DLD1 (cell line): Measurements from ENCODE around the gene ELL2.

Experiments
- in situ Hi-C: cut with HindIII; loops from 2 replicates; pipeline ENCODE4 v1.10.0; 2017; ENCODE audit warnings: low sequenced_read_pairs

Gene ELL2

DNA sequence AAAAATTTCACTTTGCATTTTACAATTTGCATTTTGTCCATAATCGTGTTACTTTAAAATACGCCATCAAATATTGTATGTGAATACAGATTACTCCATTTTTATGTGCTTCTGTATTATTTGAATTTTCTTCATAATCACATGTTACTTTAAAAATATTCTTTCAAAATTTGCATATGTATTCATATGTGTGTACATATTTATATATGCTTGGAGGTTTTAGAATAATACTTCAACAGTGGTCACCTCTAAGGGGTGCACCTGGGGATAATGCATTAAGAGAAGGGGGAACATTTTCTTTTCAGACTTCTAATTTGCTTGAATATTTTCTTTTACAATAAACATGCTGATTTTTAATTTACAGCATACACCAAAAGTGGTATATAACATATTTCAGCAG lies 21.9 kb upstream of the ELL2 start:
- in situ Hi-C loops = no loop called here

DNA sequence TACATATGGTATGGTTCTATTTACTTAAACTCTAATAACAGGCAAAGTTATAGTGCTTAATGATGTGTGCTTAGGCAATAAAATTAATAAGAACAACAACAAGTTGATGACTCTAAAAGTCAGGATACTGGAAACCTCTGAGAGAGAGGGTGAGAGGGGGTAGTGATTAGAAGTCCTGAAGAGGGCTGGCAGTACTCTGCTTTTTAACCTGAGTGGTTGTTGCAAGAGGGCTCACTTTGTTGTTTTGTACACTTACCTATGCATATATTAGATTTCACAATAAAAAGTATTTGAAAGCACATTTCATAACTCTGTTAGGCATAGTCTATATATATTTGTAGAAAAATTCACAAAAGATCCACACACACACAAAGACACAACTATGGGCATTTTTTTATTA lies 21.4 kb upstream of the ELL2 start:
- in situ Hi-C loops = no loop called here

DNA sequence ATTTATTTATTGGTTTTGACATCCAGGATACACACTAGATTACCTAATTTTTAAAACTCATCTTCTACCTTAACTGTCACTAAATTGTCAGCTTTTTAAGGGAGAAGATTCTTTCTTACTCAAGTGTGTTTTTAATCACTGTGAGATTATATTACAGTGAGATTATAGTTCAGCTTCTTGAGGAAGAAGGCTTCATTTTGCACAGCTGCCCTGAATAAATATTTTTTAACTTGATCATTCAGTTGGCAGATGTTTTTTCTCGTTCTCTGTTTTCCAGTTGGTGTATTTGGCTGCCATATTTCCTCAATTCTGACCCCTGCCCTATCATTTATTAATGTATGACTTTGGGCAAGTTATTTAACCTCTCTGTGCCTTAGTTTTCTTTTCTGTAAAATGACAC lies 15.0 kb upstream of the ELL2 start:
- in situ Hi-C loops = no loop called here

DNA sequence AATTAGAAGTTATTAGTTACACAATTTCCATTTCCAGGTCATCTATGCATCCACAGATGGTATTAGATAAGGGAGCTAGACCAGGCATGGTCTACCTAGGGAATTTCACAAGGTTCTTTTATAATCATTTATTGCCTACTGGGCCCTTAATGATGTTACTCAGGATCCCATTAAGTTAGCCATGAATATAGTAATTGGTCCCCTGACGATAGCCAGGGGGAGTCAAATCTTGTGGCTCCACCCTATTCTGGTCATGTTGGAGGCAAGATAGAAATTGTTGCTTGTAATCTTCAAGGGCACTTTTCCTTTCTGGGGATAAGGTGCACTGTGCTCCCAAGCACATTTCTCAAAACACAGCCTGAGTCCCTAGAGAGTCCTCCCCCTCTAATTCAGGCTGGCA lies 14.1 kb upstream of the ELL2 start:
- in situ Hi-C loops = no loop called here

DNA sequence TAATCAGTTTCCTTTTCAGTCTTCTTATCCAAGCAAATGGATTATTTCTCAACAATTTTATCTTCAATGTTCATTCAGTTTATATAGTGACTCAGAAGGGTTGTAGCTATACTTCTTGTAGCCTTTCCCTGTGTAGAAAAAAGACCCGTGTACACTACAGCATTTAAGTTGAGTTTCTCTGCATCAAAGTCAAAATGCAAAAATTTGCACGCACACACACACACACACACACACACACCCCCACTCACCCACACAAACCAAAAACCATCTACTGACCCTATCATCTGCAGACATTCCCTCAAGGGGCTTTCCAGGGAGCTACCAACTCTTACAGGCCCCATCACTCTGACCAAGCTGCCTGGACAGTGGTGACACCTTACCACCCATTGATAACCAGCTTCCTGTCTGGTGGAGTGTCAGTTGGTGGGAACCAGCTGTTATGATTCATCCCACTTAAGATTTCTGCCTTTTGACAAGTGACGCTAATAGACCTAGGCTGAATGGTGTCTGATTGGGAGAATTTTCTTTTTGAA lies 12.2 kb upstream of the ELL2 start:
- in situ Hi-C loops = loop anchor here (25.0 kb wide), 1 partner anchor 363 kb away; no protein-coding TSS in a partner anchor

DNA sequence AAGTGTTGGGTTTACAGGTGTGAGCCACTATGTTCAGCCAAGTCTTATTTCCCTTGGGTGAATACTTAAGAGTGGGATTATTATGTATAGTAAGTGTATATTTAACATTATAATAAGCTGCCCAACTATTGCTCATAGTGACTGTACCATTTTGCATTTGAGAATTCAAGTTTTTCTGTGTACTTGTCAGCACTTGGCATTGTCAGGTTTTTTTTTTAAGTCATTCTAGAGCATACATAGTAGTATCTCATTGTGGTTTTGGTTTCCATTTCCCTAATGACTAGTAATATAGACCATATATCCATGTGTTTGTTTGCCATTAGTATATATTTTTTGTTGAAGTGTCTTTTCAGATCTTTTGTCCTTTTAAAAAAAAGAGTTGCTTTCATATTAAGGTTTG lies 10.5 kb upstream of the ELL2 start:
- in situ Hi-C loops = loop anchor here (25.0 kb wide), 1 partner anchor 365 kb away; no protein-coding TSS in a partner anchor

DNA sequence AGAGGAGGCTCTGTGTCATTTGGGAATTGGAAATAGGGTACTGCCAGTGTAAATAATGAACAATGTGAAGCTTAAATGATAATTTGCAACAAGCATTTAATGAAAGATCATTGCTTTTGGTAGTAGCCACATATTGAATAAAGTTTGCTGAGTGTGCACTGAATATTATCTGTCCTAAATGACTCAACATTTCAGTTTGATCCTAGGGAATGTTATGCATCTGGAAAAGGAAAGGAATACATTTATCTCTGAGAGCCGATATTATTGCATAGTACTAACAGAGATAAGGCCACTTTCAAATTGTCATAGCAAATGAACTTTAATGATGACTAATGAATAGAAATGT lies 8.7 kb upstream of the ELL2 start:
- in situ Hi-C loops = loop anchor here (25.0 kb wide), 1 partner anchor 367 kb away; no protein-coding TSS in a partner anchor

DNA sequence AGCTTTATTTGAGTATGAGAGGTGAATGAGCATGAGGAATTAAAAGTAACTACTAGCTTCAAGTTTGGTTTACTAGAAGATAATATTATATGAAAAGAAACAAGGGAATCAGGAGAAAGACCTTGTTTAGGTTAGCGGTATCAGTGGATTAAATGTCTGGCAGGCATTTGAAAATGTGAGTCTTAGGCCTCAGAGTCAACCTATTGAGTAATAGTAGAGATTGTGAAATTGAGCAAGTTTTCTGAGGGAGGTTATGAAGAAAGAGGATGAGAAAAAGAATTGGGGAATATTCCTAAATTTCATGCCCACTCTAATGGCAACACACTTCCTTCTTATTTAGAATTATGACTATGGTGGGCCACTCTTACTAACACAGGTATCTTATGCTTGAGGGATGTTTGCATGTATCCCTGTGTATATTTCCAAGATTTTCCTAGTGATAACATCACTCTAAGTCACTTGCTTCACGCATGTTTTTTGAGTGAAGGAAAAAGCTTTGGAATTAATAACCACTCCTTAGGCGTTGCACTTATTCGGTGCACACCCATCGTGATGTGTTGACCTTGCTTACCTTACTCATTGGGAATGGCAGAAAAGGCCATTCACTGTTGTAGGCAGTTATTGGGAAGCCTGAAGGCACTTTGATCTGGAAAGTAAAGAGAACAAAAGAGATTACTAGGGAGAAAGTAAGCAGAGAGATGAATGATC lies 8.2 kb upstream of the ELL2 start:
- in situ Hi-C loops = loop anchor here (25.0 kb wide), 1 partner anchor 367 kb away; no protein-coding TSS in a partner anchor

DNA sequence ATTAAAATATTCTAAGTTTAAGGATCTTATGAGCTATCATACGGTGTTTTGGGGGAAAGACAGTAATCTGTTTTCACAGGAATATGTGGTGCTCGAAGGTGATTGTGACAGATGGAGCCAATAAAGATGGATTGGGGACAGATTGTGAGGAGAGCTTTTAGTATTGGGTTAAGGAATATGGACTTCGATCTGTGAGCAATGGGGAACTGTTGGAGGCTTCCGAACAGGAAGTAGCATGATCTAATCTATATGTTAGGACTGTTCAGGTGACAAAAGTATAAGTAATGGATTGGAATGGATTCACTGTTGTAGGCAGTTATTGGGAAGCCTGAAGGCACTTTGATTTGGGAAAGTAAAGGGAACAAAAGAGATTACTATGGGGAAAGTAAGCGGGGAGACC lies 7.4 kb upstream of the ELL2 start:
- in situ Hi-C loops = loop anchor here (25.0 kb wide), 1 partner anchor 368 kb away; no protein-coding TSS in a partner anchor

DNA sequence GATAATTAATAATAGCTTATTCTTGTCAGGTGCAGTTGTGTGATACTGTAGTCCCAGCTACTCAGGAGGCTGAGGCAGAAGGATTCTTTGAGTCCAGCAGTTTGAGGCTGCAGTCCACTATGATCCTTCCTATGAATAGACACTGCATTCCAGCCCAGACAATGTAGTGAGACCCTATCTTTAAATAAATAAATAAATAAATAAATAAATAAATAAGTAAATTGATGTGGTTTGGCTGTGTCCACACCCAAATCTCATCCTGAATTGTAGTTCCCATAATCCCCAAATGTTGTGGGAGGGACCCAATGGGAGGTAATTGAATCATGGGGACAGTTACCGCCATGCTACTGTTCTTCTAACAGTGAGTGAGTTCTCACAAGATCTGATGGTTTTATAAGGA lies 5.6 kb upstream of the ELL2 start:
- in situ Hi-C loops = loop anchor here (25.0 kb wide), 1 partner anchor 370 kb away; no protein-coding TSS in a partner anchor

DNA sequence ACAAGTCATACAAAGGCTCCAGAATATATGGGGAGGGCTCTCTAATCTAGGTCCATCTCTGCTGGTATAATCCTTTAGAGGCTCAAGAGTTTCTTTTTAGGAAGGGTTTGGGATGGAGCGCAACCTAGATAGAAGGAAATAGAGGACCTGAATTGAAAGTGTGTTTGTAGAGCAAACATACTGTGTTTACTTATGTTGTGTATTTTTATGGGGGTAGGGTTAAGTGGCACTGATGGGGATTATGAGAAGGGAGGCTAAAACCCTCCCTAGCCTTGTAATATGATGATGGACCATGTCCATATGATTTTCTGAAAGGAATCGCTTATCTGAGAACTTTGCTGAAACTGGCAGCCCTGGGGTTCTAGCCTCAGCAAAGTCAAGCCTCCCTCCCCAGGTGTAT lies 4.4 kb upstream of the ELL2 start:
- in situ Hi-C loops = loop anchor here (25.0 kb wide), 1 partner anchor 371 kb away; no protein-coding TSS in a partner anchor

DNA sequence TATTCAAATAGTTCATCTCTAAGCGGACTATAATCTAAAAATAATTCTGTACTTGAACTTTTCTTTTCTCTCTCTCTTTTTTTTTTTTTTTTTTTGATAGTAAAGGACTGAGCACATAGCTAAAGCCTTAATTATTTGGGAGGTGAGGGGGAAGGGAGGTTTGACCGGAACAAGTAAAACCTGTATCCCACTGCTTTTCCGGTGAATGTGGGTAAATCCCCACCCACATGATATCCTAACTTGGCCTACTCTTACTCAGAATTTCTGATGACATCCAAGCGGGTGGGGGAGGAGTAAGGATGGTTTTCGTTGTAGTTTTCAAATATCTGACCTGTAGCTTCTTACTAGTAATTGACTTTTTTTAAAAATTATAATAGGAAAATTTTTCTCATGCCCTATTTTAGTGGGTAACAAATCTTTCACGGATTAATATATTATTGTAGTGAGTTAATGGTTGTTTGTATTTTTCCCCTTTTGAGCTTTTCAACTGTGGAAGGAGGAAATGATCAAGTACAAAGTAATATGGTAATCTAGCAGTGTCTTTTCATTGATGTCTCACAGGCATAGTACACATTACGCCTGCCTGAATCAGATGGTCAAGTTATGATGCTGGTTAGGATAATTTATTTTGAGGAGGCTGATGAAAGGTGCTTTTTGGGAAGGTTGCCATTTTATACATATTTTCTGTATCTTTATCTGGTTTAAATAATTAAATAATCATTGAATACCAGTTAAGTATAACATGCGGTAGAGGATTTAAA lies 2.2 kb upstream of the ELL2 start:
- in situ Hi-C loops = loop anchor here (25.0 kb wide), 1 partner anchor 373 kb away; no protein-coding TSS in a partner anchor

DNA sequence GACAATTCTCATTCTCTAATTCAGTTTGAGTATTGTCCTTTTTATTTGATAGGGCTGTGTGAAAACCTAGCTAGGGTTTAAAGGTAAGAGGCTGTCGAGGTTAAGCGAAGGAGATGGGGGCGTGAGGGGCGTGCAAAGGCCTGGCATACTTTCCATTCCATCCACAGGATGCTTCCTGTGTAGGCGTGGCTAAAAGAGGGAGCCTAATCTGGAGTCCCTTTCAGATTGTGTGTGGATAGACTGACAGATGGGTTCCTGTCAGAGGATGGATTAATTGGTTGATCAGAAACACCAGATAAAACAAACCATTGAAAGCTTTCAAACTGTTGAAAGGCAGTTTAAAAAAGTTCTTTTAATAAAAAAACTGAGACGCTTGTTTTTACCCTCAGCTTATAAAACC lies 1.1 kb upstream of the ELL2 start:
- in situ Hi-C loops = loop anchor here (25.0 kb wide), 1 partner anchor 375 kb away; no protein-coding TSS in a partner anchor

DNA sequence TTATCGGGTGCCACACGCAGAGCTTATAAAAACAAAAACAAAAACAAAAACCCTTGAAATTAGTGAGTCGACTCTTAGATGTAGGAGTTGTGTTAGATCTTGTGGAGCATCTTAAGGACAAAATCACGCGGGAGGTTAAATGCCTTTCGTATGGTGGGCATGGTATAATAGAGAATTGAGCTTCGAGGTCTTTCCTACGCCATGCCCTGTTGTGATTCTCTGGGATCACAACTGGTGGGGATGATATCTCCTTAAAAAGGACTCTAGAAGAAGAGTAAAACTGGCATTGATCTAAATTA lies 773 bp upstream of the ELL2 start:
- in situ Hi-C loops = loop anchor here (25.0 kb wide), 1 partner anchor 375 kb away; no protein-coding TSS in a partner anchor

DNA sequence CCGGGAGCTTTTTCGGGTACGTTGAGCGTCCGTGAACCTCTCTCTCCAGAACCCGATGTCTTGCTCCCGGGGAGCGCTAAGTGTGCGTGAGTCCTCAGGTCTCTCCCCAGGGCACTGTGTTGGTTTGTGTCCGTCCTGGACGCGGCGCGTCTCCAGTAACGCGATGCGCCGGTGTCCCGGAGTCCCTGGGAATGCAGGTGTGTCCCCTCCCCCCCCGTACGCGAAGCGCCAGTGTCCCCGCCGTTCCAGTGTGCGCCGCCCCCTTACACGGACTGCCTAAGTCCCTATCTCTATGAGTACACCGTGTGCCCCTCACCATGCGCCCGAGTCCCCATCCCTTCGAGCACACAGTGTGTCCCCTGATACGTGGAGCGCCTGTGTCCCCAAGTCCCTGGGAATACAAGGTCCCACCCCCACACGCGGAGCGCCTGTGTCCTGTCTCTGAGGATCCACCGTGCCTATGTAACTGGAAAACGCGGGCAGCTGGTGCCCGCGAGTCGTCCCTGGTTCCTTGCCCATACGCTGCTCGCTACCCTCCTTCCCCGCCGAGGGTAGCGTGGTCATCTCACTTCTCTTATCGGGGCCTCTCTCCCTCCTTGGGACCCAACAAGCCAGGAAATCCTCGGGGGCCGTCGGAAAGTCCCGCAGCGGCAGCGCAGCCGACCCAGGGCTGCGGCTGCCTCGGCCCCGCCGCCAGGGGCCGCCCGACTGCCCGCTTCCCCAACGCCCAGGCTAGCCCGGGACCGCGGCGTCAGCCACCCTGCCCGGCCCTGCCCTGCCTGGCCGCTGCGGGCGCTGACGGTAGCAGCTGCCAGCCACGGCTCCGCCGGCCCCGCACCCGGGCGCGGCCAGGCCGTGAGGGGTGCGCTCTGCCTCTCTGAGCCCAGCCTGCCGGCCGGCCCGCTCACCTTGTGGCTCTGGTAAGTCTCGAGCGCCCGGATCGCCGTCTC lies 709 bp downstream of the ELL2 start:
- in situ Hi-C loops = loop anchor here (25.0 kb wide), 1 partner anchor 376 kb away; no protein-coding TSS in a partner anchor

DNA sequence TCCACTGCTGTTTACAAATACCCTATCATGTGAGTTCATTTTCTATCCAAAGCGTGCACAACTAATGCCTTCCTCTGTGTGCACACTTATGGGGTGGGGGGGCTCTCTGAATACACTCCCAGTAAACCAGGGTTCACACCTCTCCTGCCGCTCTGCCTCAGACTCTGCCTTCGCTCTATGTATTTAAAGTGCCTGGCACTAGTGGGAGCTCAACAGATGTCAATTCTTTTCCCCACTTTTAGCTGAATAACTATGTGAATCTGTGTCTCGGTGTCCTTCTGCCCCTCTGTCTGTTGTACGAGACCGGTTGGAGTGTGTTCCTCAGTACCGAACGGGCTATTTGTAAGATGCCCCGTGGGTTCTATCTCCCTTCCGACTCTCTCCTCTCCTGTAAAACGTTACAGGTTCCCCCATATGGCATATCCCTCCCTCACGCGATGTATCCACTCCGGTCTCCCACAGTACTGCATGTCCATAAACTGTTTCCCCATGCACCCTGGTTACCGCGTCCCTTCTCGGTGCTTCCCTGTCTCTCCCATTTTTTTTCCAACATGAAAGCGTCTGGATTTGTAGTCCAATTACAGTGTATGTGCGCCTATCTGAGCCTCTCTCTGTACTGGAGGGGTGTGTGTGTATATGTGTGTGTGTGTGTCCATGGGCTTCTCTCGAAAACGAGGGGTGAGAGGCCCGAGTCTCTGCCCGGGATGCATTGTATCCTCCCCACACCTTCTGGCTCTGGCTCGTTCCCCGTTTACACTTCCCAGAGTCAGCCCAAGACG lies 1.6 kb downstream of the ELL2 start:
- in situ Hi-C loops = loop anchor here (25.0 kb wide), 1 partner anchor 377 kb away; no protein-coding TSS in a partner anchor

DNA sequence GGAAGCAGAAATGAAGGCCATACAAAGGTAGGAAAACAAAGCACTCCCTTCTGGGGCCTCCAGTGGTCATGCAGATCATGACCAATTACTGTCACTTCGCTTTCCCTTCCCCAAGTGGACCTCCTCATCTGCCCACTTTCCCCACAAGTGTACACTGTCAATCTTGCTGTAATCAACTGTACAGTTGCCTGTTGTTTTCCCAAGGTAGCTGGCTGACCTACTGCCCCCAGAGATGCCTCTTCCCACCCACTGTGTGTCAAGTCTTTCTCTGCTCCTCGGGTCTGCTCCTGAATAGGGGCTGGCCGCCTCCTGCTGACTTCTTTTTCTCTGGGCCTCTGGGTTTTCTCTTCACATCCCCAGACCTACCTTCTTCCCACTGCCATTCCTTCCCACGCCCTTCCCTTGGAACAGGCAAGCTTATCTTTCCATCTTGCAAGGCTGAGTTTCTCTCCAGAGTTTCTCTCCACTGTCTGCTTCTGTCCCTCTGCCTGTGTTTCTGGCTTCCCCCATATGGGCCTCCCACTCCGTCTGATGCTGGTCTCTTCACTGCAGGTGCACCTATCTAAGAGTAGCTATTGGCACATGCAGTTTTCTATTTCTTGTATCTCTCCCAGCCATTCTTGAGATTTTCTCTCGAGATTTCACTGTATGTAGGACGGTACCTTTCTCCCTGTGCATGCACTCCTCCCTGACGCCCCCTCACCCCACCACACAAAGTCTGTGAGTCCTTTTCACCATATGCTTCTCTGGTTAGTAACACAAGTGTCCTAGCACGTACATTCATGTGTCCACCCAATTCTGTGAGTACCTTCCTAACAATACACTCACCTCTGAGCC lies 2.4 kb downstream of the ELL2 start:
- in situ Hi-C loops = loop anchor here (25.0 kb wide), 1 partner anchor 378 kb away; no protein-coding TSS in a partner anchor

DNA sequence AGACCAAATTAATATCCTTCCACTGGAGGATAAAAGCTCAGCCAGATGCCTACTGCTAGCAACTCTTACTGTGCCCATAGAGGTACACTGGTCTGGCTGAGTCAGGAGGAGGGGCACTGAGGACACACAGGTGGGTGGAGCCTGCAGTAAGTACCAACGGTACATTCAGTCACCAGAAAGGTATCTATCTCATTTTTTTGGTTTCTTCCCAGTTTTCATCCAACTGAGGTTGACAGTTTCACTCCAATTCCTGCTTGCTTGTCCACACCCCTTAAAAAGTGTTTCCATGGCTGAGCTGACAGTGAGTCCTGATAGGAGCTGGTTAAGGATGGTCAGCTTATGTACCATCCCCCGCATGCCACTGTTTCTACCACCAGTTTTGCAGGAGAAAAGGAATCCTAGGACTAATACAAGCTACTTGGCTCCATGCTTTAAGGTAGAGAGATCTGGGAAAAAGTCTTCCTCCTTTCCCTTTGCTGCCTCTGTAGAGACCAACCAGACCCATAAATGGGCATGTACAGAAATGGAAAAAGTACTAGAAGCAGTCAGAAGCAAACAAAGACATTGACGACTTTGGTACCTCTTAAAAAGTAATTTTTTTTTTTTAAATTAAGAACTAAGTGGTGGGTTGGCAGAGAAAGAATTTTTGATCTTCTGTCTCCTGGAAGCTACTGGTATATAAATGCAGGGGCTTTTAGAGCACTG lies 3.2 kb downstream of the ELL2 start:
- in situ Hi-C loops = loop anchor here (25.0 kb wide), 1 partner anchor 379 kb away; no protein-coding TSS in a partner anchor
